ENCODE data around the gene HSD17B14.
A peak's percentile ranks its signal among the peaks of the same experiment; 100 is the strongest.
"Not testable (repeated sequence)": the region's sequence is repeated elsewhere in the genome, so short reads cannot be mapped to it uniquely, and the experiment has no call there.

HSD17B14 gene

GRCh38 chr19:48796298-48797083 lies 39.8 kb downstream of the HSD17B14 start:
- no peak for DNase-seq (ENCODE audit: low read depth)

- no peak for DNase-seq (ENCODE audit: low read depth)
Observed at GRCh38 chr19:48795685-48796070, 40.6 kb downstream of the HSD17B14 start.

- peak; percentile 91 for DNase-seq (ENCODE audit: low read depth)
Observed at GRCh38 chr19:48795055-48795684, 41.1 kb downstream of the HSD17B14 start.

- no peak for DNase-seq (ENCODE audit: low read depth)
Observed at GRCh38 chr19:48794291-48794690, 42.0 kb downstream of the HSD17B14 start.

GRCh38 chr19:48793271-48793670 lies 43.0 kb downstream of the HSD17B14 start:
- DNase-seq (ENCODE audit: low read depth): no peak

GRCh38 chr19:48787331-48787730 lies 49.0 kb downstream of the HSD17B14 start:
- not testable (repeated sequence) for DNase-seq (ENCODE audit: low read depth)

- DNase-seq (ENCODE audit: low read depth): not testable (repeated sequence)
Observed at GRCh38 chr19:48786422-48786821, 49.9 kb downstream of the HSD17B14 start.

- DNase-seq (ENCODE audit: low read depth): peak; percentile 21
Observed at GRCh38 chr19:48784527-48784926, 51.8 kb downstream of the HSD17B14 start.

GRCh38 chr19:48780631-48781391 lies 55.5 kb downstream of the HSD17B14 start:
- no peak for DNase-seq (ENCODE audit: low read depth)

GRCh38 chr19:48779636-48780035 lies 56.7 kb downstream of the HSD17B14 start:
- DNase-seq (ENCODE audit: low read depth): no peak

- no peak for DNase-seq (ENCODE audit: low read depth)
Observed at GRCh38 chr19:48777720-48778119, 58.6 kb downstream of the HSD17B14 start.

GRCh38 chr19:48777139-48777538 lies 59.2 kb downstream of the HSD17B14 start:
- no peak for DNase-seq (ENCODE audit: low read depth)

- peak; percentile 54 for DNase-seq (ENCODE audit: low read depth)
Observed at GRCh38 chr19:48772503-48772953, 63.8 kb downstream of the HSD17B14 start.

- no peak for DNase-seq (ENCODE audit: low read depth)
Observed at GRCh38 chr19:48770734-48771472, 65.4 kb downstream of the HSD17B14 start.

- peak; percentile 49 for DNase-seq (ENCODE audit: low read depth)
Observed at GRCh38 chr19:48770266-48770665, 66.0 kb downstream of the HSD17B14 start.

GRCh38 chr19:48768994-48769713 lies 67.1 kb downstream of the HSD17B14 start:
- no peak for DNase-seq (ENCODE audit: low read depth)

GRCh38 chr19:48768171-48768753 lies 68.0 kb downstream of the HSD17B14 start:
- DNase-seq (ENCODE audit: low read depth): not testable (repeated sequence)

GRCh38 chr19:48765816-48766215 lies 70.5 kb downstream of the HSD17B14 start:
- not testable (repeated sequence) for DNase-seq (ENCODE audit: low read depth)

Measured in fibroblast of gingiva (primary cell).